OCI-LY7 (cell line): ENCODE measurements around the gene SEPHS1. TPM values are rescaled to one million over a fixed set of nuclear protein-coding genes. Genes with fewer than 3 reads are reported as not detected.

ENCODE experiments used
- BruUV-seq: library from RNA; stranded (reverse); fragments of 400-500 nt; replicated peaks from 2 replicates; lab custom pipeline; 2021; lab: Mats Ljungman, UMichigan
- CTCF ChIA-PET: fragments of 300-600 bp; sonication (Branson Sonifier 250); formaldehyde crosslinking; loops from one replicate; lab custom pipeline; 2022; ENCODE audit warnings: antibody characterized with exemption; ENCODE audit not compliant: unreplicated experiment; lab: Charles Lee
- POLR2A ChIA-PET: fragments of 300-600 bp; sonication (Branson Sonifier 250); formaldehyde crosslinking; loops from one replicate; lab custom pipeline; 2022; ENCODE audit warnings: antibody characterized with exemption; lab: Charles Lee
- DNase-seq: peaks from one replicate; pipeline ENCODE4 v3.0.0-alpha.2; 2015; ENCODE audit warnings: low spot score
- H2AFZ ChIP-seq: fragments of 200-600 bp; sonication (generic), shearing (Covaris generic); 2 replicates; pipeline ENCODE4 v1.6.1; 2014; ENCODE audit warnings: mild to moderate bottlenecking, antibody characterized with exemption, low read length, moderate library complexity
- H3K27ac ChIP-seq: fragments of 200-600 bp; sonication (generic); 2 replicates; pipeline ENCODE4 v1.5.1; 2014; ENCODE audit warnings: mixed run types, low read depth, mild to moderate bottlenecking, moderate library complexity, low read length, inconsistent platforms; ENCODE audit not compliant: poor library complexity, severe bottlenecking
- H3K36me3 ChIP-seq: fragments of 200-600 bp; sonication (generic); 2 replicates; pipeline ENCODE4 v1.6.1; 2014; ENCODE audit warnings: mild to moderate bottlenecking, antibody characterized with exemption, low read length, moderate library complexity, mixed read lengths; ENCODE audit not compliant: insufficient read depth
- H3K4me1 ChIP-seq: fragments of 200-600 bp; sonication (generic); 2 replicates; pipeline ENCODE4 v1.5.1; 2014; ENCODE audit warnings: mild to moderate bottlenecking, low read length; ENCODE audit not compliant: insufficient read depth, poor library complexity, severe bottlenecking
- H3K4me2 ChIP-seq: fragments of 200-600 bp; sonication (generic); 2 replicates; pipeline ENCODE4 v1.6.1; 2014; ENCODE audit warnings: mild to moderate bottlenecking, low read length
- H3K4me3 ChIP-seq: fragments of 200-600 bp; sonication (generic); 2 replicates; pipeline ENCODE4 v1.5.1; 2014; ENCODE audit warnings: mild to moderate bottlenecking, low read depth, low read length; ENCODE audit not compliant: poor library complexity, severe bottlenecking
- H3K79me2 ChIP-seq: fragments of 200-600 bp; sonication (generic); 2 replicates; pipeline ENCODE4 v1.6.1; 2016; ENCODE audit warnings: low read depth, mild to moderate bottlenecking, low read length, moderate library complexity, mixed read lengths; ENCODE audit not compliant: insufficient read depth
- H3K9me2 ChIP-seq: fragments of 200-600 bp; sonication (generic); 2 replicates; pipeline ENCODE4 v1.6.1; 2016; ENCODE audit warnings: mild to moderate bottlenecking, low read length, mixed read lengths; ENCODE audit not compliant: insufficient read depth
- H3K9me3 ChIP-seq: fragments of 200-600 bp; sonication (generic); 2 replicates; pipeline ENCODE4 v1.6.1; 2014; ENCODE audit warnings: mild to moderate bottlenecking, mixed run types, low read length, mixed read lengths
- H4K20me1 ChIP-seq: fragments of 200-600 bp; sonication (generic); 2 replicates; pipeline ENCODE4 v1.6.1; 2014; ENCODE audit warnings: mild to moderate bottlenecking, antibody characterized with exemption, low read length, moderate library complexity, mixed read lengths; ENCODE audit not compliant: insufficient read depth
- CTCF ChIP-seq: fragments of 200-600 bp; sonication (generic); conservative IDR thresholded peaks from 2 replicates; pipeline ENCODE4 v1.5.1; 2014; ENCODE audit warnings: mild to moderate bottlenecking, antibody characterized with exemption, low read length, moderate library complexity, mixed read lengths
- EZH2phosphoT487 ChIP-seq: fragments of 200-600 bp; sonication (generic); IDR thresholded peaks from 2 replicates; pipeline ENCODE4 v1.6.1; 2018; ENCODE audit warnings: low read depth, borderline replicate concordance, mild to moderate bottlenecking, mixed run types, antibody characterized with exemption, low read length, moderate library complexity, mixed read lengths
- intact Hi-C: fragments of 100-400 bp; cut with micrococcal nuclease; formaldehyde crosslinking; loops from one replicate; pipeline ENCODE4 v1.10.0; 2022; ENCODE audit not compliant: unreplicated experiment
- total RNA-seq, 2 experiments: library from RNA; depleted of rRNA in 1 of 2; stranded (reverse); fragments of >200 nt in 1 of 2; shearing (Covaris generic) in 1 of 2; gene quantifications; 2 replicates each; pipeline ENCODE4 v1.2.3, GENCODE V29; 2014 to 2022

Gene SEPHS1
- total RNA-seq, 2 experiments from 2014 or later, result 72.7 to 113 TPM

- TF ChIP-seq EZH2phosphoT487, result no peak
- H3K4me2 ChIP-seq, result no peak overlapping the region
- intact Hi-C loops, result no loop called here
- H3K4me3 ChIP-seq, result no peak overlapping the region
- no peak overlapping the region for H3K27ac ChIP-seq
- H3K36me3 ChIP-seq, result no peaks in the 10 kb centered on the region
- no peak for DNase-seq
- H3K4me1 ChIP-seq, result no peaks in the 10 kb centered on the region
- POLR2A ChIA-PET, result no interaction called here
- H3K79me2 ChIP-seq, result no peaks in the 10 kb centered on the region
- H3K9me3 ChIP-seq, result no peaks in the 10 kb centered on the region
- H4K20me1 ChIP-seq, result no peaks in the 10 kb centered on the region
- BruUV-seq, result no TSS peak
- CTCF ChIA-PET, result no interaction called here
- no peak overlapping the region for H2AFZ ChIP-seq
- no peaks in the 10 kb centered on the region for H3K9me2 ChIP-seq
Observed at GRCh38 chr10:13392701-13393100, 44.6 kb upstream of the SEPHS1 start.

- Histone ChIP-seq H3K27ac (no peak overlapping the region), H3K4me3 (no peak overlapping the region), H3K9me3 (no peaks in the 10 kb centered on the region), H3K4me2 (no peak overlapping the region), H3K79me2 (no peaks in the 10 kb centered on the region), H4K20me1 (no peaks in the 10 kb centered on the region), H3K4me1 (no peaks in the 10 kb centered on the region), H2AFZ (no peak overlapping the region), H3K9me2 (no peaks in the 10 kb centered on the region), H3K36me3 (no peaks in the 10 kb centered on the region)
- CTCF ChIA-PET, result interaction anchor here (1.4 kb wide), 1 partner anchor 19 kb away, joined by 4 read pairs; no protein-coding TSS in a partner anchor
- TF ChIP-seq EZH2phosphoT487, result no peak
- no peak for TF ChIP-seq CTCF
- BruUV-seq, result no TSS peak
- DNase-seq, result no peak
- POLR2A ChIA-PET, result interaction anchor here (0.5 kb wide), 1 partner anchor 167 kb away, joined by 4 read pairs; no protein-coding TSS in a partner anchor
- intact Hi-C loops, result no loop called here
Observed at GRCh38 chr10:13390604-13391522, 42.8 kb upstream of the SEPHS1 start.

GRCh38 chr10:13388478-13389230, 40.6 kb upstream of the SEPHS1 start:
- Histone ChIP-seq H3K9me3 (no peaks in the 10 kb centered on the region), H3K27ac (no peak overlapping the region), H4K20me1 (no peaks in the 10 kb centered on the region), H3K9me2 (no peaks in the 10 kb centered on the region), H3K4me1 (no peaks in the 10 kb centered on the region), H3K36me3 (no peaks in the 10 kb centered on the region), H3K4me2 (no peak overlapping the region), H3K79me2 (no peaks in the 10 kb centered on the region), H3K4me3 (no peak overlapping the region), H2AFZ (no peak overlapping the region)
- POLR2A ChIA-PET, result interaction anchor here (0.7 to 1.5 kb wide), 2 partner anchors 14 to 82 kb away, joined by 3 to 4 read pairs; no protein-coding TSS in a partner anchor
- CTCF ChIA-PET, result no interaction called here
- DNase-seq, result no peak
- TF ChIP-seq CTCF, result no peak
- TF ChIP-seq EZH2phosphoT487, result no peak
- intact Hi-C loops, result no loop called here
- BruUV-seq, result no TSS peak
